GM21529 (cell line): Measurements from ENCODE around the gene PCGF1.
A peak's percentile ranks its signal among the peaks of the same experiment; 100 is the strongest.
"Not testable (repeated sequence)": the region's sequence is repeated elsewhere in the genome, so short reads cannot be mapped to it uniquely, and the experiment has no call there.

Experiments used
- ATAC-seq: cut with Tn5 transposase; IDR thresholded peaks from one replicate; pipeline ENCODE4 v1.9.1; 2021; ENCODE audit not compliant: unreplicated experiment

The PCGF1 gene

DNA sequence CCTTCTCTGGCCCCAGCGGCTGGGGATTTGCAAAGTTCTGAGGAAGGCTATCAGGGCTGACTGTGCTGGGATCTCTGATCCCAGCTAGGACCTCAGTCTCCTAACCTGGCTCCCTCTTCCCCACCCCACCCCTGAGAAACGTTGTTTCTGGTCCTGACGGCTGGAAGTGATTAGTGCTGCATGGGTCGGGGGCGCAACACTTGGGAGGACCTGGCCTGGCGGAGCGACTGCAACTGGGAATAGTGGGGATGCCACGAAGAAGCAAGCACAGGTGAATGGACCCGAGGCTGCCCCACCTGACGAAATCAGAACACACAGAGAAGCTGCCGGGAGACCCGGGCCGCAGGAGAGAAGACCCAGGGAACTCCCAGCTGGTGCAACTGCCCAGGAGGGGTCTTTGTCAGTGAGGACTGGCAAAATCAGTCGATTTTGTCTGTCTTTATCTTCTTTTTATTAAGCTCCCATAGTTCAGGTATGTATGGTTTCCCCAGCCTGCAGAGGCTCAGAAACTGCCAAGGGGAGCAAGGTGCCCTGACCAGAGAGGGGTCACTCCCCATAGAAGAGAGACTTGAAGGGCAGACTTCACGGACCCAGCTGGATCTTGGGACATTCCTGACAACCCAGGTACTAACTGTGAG is 7.4 kb downstream of the PCGF1 start:
- no peak for ATAC-seq

DNA sequence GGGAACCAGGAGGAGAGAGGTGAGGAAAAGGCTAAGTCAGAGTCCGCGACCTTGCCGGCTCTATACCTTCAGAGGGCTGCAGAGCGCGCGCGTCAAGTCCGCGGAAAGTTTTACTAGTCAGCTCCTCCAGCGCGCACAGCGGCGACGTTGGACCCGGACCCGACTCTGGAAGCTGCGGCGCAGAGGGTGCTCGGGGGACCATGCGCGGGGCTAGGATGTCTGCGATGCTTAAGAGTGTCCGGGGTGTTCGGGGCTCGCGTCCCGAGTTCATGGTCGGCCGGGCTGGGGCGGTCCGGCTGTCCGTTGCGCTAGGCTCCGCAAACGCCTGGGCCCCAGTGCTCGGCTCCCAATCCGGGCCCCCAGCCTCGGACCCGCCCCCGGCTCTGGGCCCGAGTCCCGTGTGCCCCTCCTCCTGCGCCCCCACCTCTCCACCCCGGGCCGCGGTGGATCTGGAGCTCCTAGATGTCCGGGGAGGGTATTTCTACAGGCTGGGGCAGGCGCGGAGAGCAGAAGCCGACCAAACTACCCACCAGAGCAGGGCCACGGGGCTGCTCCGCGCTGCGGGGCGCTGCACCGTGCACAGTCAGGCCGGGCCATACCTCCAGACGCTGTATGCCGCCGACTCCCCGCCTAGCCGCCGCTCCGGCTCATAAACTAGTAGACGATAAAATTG is 8.1 kb downstream of the PCGF1 start, which contains the start of gene LBX2:
LBX2 (minus strand) TSS at position 337 of the 673 bp plus-strand sequence; CDS start at position 271, 66 bp downstream.
- ATAC-seq: no peak

DNA sequence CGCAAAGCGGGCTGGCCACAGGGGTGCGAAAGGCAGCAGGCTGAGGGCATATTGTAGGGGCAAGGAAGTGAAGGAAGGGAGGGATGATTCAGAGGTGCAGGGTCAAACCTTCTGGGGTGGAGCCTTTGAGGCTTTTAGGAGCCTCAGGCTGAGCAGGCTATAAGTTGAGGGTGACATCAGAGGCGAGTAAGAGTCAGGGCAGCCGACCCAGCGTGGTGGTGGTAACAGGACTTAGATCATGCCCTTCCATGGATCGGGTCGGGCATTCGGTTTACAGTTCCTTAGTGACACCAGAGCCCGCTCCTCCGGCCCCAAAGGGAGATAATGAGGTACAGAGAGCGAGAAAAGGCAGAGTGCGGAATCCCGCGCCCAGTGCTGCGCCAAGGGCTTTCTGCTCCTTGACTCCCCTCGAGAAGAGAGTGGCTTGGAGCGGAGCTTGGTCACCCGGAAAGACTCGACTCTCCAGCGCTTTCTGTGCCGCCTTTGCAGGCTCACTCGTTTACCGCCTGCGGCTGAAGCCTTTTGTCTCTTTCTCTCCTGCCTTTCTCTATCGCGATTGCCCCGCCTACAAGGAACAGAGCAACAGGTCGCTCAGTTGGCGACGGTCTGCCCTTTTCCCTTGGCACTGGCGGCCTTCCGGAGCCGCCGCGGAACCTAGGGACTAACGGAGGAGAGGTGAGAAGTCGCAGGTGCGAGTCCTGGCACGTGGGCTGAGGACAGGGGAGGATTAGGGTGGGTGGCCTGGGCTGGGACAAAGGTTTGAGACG is 8.8 kb downstream of the PCGF1 start:
- no peak for ATAC-seq

- peak; percentile 36 for ATAC-seq
Measured at GRCh38 chr2:74497777-74498499, 9.6 kb downstream of the PCGF1 start.

DNA sequence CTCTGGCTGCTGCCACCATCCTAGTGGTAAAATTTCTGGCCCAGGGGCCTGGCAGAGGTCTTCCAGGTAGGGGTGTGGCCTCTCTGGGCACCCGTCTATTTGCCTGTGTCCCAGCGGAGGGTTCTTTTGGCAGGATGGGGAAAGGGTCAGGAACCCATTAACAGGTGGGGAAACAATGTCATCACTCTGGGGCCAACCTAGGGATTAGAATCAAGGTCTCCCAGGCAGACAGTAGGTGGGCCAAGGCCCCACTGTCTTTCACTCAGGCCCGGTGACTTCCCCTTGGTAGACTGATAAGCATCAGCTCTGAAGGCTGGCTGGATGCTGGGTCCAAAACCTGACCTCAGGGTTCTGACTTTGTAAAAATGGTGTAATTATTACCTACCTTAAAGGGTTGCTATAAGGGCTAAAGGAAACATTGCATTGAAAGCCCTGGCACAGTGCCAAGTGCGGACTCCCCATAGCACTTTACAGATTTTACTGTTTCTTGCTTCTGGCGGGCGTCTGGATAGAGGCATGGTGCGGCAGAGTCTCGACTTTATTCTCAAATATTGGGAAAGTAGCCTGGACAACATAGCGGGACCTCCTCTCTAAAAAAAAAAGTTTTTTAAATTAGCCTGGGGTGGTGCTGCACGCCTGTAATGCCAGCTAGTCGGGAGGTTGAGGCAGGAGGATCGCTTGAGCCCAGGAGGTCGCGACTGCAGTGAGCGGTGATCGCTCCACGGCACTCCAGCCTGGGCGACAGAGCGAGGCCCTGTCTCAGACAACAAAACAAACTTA is 10.3 kb downstream of the PCGF1 start:
- ATAC-seq: no peak

GRCh38 chr2:74495440-74495839 is 12.1 kb downstream of the PCGF1 start:
- ATAC-seq: no peak

- ATAC-seq: no peak
Measured at GRCh38 chr2:74493546-74493945, 13.9 kb downstream of the PCGF1 start.

GRCh38 chr2:74491648-74492544 is 15.6 kb downstream of the PCGF1 start:
- no peak for ATAC-seq

- ATAC-seq: no peak
Measured at GRCh38 chr2:74489906-74490305, 17.6 kb downstream of the PCGF1 start.

DNA sequence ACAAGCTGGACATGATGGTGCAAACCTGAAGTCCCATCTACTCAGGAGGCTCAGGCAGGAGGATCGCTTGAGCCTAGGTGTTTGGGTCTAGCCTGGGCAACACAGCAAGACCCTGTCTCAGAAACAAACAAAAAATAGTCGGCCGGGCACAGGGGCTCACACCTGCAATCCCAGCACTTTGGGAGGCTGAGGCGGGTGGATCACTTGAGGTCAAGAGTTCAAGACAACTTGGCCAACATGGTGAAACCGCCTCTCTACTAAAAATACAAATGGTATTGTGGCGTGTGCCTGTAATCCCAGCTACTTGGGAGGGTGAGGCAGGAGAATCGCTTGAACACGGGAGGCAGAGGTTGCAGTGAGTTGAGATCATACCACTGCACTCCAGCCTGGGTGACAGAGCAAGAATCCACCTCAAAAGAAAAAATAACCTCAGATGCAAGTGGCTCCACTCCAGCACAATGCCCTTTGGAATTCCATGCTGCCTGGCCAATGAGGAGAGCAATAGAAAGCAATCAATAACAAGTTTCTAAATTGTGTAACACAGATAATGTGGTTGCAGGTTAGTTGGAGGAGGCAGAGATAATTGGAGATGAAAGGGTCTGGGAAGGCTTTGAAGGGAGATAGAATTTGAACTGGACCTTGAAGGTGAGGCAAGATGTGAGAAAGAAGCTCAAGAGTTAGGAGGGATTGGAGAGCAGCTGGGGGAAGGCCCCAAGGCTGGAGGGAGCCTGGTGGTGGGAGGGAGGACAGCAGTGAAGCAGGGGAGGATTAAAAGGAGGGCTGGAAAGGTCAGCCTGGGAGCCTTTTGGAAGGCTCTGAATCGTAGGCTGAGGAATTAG is 18.6 kb downstream of the PCGF1 start:
- ATAC-seq: no peak

- ATAC-seq: no peak
Measured at GRCh38 chr2:74486141-74486540, 21.4 kb downstream of the PCGF1 start.

GRCh38 chr2:74483675-74484164 is 23.8 kb downstream of the PCGF1 start:
- not testable (repeated sequence) for ATAC-seq

GRCh38 chr2:74482801-74483674 is 24.5 kb downstream of the PCGF1 start, which contains the start of the genes CCDC142 and TTC31:
CCDC142 (minus strand) TSS chr2:74482998; CDS start chr2:74482837, 161 bp downstream.
TTC31 (plus strand) TSS chr2:74483081; CDS start chr2:74483096, 15 bp downstream.
- ATAC-seq: peak; percentile 91

GRCh38 chr2:74481961-74482800 is 25.3 kb downstream of the PCGF1 start:
- ATAC-seq: peak; percentile 41

DNA sequence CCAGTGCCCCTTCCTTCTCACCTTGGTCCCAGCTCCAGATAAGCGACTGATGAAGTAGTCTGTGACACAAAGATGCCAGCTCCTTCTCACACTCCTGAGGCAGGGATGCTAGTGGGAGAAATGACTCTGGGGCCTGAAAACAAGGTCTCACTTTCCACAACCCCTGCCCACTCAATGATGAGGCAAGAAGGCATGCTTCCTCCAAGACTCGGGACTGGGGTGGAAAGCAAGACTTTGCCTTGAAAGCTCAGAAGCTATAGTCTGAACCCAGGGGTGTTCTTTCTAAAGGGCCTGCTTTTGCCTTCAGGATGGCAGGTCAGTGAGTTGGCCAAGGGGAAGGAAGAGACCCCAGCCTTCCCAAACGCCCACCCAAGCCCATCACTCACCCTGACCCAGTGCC is 26.1 kb downstream of the PCGF1 start:
- no peak for ATAC-seq

DNA sequence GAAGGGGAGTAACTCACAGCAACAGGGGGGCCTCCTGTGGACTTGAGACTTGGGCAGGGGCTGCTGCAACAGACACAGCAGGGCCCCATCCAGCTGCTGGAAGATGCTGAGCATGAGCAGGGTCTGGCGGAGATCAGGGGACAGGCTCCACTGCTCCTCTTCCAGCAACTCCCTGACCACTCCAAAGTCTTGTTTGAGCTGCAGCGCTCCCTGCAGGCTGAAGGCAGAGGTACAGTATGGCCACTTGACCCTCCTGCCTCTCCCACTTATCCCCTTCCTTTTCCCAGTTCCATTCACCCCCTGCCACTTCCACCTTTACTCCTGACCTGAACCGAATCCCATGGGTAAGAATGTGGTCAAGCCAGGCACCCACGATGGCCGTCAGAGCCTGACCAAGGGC is 32.6 kb downstream of the PCGF1 start:
- ATAC-seq: no peak
